A673 (cell line): ENCODE measurements around the gene ASTN1.

Experiments
- CTCF ChIP-seq: fragments of 300-800, 200-600 bp; sonication (generic); conservative IDR thresholded peaks from 2 replicates; pipeline ENCODE4 v1.5.1; 2017; ENCODE audit warnings: low read depth, mild to moderate bottlenecking, antibody characterized with exemption, low read length, moderate library complexity, mixed read lengths
- EZH2 ChIP-seq: fragments of 200-600 bp; sonication (generic); IDR thresholded peaks from 2 replicates; pipeline ENCODE4 v1.6.1; 2017; ENCODE audit warnings: borderline replicate concordance, low read depth, mild to moderate bottlenecking, mixed read lengths, antibody characterized with exemption, low read length; ENCODE audit not compliant: poor library complexity, severe bottlenecking

GRCh38 chr1:176983731-176984130, 180.8 kb downstream of the ASTN1 start:
- TF ChIP-seq CTCF: no peak
- no peak for TF ChIP-seq EZH2
